Germinal center (tissue), 1 donor: Measurements from ENCODE around the gene DNAJC5.

Source experiments
- DNase-seq: peaks from one replicate; pipeline ENCODE4 v3.0.0; 2012; ENCODE audit warnings: mixed read lengths, low spot score

The DNAJC5 gene

DNA sequence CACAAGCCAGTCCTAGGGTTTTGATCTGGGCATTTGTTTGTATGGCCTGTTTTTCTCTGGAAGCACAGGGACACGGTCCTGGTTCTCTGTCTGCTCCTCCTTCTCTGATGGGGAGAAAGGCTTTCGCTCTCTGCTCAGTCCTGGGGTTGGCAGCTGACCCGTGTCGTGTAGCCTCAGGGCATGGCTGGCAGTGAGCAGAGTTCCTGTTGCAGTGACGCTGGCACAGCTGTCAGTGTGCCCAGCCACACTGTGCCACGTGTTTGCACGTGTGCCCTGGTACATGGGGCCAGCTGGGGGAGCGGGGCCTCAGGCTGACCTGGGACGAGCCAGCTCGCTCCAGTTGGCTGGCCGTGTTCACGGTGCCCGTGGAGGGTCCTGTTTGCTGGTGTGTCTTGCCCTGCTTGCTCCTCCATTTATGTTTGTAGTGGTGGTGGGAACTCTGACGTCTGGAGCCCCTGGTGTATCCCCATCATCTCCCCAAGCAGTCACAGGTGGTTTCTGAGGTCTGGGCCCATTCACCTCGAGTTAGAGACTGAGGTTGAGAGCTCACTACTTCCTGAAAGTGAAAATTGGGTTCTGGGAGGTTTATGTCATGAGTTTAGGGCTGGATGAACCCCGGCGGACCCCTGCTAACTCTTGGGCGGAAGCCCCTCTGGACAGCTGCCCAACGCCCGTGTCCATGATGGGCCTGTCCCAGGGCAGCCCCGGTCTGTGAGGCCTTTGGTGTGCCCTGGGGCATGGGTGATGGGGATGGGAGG, 10.2 kb upstream of the DNAJC5 start:
- no peak for DNase-seq

DNA sequence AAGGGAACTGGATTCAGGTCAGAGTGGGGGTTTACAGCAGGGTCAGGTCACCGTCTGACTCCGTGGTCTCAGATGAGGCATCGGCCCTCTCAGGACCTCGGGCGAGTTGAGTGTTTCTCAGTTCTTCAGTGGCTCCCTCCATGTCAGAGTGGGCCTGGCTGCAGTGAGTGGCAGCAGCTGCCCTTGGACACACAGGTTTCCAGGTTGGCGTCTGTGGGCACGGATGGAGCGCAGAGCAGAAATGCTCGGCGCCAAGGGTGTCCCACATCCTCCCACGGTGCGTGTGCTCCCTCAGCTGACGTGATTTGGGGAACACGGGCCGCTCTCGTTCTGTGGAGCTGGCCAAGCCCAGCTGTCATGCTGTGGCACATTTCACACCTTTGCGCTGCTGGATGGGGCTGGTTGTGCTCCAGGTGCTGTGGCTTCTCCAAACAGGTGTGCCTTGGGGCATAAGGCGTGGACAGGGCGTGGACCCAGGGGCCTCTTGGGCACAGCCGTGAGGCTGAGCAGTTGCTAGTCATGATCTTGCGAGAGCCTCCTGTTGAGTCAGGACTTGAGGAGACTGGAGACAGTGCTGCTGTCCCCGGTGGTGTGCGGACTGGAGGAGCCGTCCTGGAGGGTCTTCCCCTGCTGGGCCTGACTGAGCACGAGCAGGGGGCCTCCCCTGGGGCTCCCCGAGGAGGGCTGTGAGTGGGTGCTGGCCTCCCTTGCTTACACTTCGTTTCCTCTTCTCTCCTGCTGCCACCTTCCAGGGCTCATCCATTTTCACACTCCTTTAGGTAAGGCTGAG, 9.5 kb upstream of the DNAJC5 start:
- DNase-seq: no peak

DNA sequence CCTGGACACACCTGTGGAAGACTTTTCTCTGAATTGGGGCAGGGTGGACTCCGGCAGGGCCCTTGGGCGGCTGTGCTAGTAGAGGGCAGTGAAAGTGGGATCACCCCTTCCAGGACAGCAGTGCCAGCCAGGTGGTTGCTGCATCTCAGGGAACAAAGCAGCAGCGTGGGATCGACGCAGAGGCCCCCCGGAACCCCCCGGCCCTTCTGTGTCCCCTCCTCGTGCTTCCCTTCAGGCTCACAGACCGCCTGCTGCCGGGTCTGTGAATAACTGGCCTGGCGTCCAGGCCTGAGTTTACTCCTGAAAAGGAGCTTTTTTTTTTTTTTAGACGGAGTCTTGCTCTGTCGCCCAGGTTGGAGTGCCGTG, 8.9 kb upstream of the DNAJC5 start:
- no peak for DNase-seq

DNA sequence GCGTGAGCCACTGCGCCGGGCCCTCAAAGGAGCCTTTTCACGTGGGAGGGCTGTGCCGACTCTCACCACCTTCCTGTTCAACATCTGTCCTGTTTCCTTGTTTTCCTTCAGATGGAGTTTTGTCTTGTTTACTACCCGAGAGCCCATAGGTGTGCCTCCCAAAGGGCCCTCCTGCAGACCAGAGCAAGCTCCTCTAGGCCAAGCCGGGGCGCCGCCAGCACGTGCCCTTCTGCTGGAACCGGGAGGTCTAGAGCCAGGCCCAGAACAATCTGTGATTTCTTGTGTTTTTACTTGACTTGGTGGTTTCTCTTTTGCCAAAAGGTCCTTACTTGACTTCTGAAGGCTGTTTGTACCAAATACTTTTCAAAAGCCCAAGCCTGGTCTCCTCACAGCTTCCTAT, 8.0 kb upstream of the DNAJC5 start:
- DNase-seq: no peak

GRCh38 chr20:63889241-63890200, 5.4 kb upstream of the DNAJC5 start:
- DNase-seq: no peak

GRCh38 chr20:63890201-63890576, 4.7 kb upstream of the DNAJC5 start:
- DNase-seq: no peak

DNA sequence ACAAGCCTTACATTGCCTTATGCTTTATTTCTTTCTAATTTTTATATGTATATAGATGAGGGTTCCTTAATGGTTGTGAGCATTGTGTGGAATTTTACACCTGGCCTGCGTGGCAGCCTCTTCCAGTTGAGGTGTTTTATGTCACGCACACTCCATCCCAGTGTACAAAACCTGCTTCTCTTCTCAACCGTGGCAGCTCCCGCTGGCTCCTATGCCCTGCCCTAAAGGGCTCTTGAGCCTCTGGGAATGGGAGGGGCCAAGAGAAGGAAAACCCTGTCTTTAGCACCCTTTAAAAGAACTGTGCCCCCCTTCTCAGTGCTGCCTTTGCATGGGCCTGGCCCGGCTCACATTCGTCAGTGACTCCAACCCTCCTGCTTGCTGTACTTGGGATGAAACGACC, 4.3 kb upstream of the DNAJC5 start:
- no peak for DNase-seq

DNA sequence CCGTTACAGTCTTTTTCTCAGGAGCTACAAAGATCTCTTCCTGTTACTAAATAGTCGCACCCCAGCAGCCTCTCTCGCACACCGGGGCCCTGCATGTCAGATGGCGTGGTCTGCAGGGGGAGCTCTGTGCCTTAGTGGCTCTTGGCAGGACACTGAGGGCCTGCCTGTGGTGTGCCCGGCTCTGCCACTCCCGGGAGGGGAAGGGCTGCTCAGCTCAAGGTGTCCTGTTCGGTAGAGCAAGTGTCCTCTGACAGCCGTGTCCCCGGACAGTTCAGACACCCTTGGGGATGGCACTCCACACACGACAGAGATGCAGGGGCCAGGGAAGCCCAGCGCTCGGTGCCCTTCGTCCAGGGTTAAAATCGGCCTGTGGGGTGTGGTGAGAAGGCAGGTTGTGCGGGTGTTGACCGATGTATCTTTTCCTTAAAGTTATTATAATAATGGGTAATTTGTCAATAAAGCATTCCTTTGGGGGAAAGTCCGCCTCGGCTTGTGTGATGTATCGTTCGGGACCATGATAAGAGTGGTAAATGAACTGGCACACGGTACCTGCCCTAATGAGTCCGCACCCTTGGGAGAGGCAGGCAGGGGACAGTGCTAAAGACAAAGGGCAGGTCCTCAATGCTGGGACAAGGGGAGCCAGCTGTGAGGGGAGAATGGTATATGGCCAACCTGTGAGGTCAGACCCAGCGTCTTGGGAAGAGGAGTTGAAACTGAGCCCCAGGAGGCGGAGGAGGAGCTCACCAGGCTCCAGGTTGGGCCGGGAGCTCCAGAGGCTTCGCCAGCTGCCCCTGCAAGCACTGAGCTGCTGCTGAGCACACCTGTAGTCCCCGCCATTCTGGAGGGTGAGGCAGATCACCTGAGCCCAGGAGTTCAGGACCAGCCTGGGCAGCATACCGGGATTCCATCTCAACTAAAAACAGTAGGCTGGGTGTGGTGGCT, 3.6 kb upstream of the DNAJC5 start:
- DNase-seq: no peak

GRCh38 chr20:63892402-63892801, 2.5 kb upstream of the DNAJC5 start:
- DNase-seq: no peak

DNA sequence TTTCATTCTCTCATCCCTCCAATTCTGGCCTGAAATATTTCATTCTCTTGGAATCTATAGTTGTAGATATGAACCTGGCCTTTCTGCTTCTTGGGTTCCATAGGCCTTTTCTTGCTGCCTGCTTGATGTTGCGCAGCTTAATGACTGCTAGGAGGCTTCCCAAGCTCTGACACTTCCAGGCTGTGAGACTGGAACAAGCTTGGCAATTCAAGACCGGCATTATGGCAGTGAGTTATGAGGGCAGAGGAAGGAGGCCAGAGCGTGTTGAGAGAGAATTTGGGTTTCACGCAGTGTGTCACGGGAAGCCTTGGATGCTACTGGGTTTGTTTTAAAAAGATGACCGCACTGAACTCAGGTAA, 948 bp upstream of the DNAJC5 start:
- DNase-seq: no peak

DNA sequence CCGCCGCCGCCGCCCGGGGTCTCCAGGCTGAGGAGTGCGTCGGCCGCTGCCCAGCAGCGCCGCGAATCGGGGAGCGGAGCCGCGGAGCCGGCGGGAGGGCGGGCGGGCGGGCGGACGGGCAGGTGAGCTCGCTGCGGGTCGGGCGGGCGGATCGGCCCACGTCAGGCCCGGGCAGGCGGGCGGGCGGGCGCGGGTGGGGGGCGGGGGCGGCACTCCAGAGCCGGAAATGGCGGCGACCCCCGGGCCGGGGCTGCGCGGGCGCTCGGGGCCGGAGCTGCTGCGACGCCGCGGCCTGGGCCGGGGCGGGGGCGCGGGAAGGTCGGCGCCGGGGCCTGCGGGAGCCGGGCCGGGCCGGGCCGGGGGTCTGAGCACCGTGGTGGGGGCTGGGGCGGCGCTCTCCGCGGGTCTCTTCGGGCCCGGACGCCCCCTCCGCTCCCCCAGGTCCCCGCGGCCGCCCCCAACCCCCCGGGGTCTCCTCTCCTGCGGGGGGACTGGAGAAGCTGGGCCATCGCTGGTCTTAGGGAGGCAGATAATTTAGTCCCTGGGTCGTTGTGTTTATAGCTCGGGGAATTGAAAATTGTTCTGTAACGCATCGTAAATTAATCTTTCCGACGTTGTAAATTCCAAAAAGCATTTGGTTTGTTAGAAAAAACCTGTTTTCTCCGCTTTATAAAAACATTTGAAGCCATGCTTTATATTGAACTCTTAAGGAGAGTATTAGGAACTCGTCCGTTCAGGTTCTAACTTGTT, 451 bp downstream of the DNAJC5 start:
- DNase-seq: no peak

GRCh38 chr20:63895952-63896263, 982 bp downstream of the DNAJC5 start:
- DNase-seq: no peak

DNA sequence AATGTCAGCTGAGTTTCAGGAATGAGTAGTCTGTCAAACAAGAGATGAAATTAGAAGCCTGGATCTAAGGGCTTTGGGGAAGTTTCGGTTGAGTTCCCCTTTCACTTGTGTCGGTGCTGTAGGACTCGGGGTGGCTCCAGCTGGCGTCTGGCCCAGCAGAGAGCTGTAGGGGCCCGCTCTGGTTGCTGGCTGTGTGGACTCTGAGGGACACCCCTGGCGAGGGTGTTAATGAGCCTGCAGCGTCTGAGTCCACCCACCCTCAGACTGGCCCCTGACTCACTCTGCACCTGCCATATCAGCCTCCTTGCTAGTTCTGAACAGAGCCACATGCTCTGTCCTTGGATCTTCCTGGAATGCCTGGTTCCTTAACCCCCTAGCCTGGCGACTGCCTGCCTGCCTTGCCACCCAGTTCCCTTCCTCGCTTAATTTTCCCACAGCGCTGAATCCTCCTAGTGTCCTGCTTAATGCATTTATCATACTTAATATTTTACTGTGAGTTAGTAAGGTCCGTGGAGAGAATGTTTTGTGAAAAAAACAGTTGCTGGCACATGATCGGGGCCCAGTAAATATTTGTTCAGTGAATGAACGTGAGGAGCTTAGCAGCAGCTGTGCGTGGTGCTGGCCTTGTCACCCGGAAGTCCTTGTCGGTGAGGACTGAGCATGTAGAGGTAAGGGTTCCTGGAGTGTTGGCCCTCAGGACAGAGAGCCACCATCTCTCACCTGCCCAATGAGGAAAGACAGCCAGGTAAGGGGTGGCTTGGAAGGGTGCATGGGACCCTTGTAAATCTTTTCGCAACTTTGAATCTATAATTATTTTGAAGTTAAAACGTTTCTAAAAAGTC, 1.6 kb downstream of the DNAJC5 start:
- peak; percentile 78 for DNase-seq

- no peak for DNase-seq
Observed at GRCh38 chr20:63897978-63898561, 3.1 kb downstream of the DNAJC5 start.

- DNase-seq: no peak
Observed at GRCh38 chr20:63898882-63899558, 4.1 kb downstream of the DNAJC5 start.

GRCh38 chr20:63900413-63900812, 5.5 kb downstream of the DNAJC5 start:
- DNase-seq: no peak

DNA sequence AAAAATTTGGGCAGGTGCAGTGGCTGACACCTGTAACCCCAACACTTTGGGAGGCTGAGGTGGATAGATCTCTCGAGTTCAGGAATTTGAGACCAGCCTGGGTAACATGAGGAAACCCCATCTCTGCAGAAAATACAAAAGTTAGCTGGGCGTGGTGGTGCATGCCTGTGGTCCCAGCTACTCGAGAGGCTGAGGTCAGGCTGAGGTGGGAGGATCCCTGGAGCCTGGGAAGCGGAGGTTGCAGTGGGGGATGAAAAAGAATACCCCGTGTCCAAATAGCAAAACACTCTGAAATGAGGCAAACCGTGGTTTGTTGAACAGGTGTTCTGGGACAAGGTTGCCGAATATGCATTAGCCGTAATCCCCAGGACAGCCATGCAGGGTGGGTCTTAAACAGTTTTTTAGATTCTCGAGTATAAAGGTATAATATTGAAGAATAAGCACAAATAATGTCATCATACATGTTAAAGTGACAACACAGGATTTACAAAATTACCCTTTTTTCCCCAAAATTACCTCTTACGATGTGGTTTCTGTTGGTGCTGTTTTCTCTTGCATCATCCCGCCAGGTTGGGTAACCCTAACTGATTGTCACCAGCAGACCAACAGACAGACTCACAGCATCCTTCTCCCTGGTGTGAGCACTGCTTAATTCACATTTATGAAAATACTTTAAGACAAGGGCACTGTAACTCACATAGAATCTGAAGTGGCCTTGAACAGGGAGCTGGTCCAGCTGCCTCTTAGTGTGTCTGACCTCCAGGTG, 9.1 kb downstream of the DNAJC5 start:
- no peak for DNase-seq

DNA sequence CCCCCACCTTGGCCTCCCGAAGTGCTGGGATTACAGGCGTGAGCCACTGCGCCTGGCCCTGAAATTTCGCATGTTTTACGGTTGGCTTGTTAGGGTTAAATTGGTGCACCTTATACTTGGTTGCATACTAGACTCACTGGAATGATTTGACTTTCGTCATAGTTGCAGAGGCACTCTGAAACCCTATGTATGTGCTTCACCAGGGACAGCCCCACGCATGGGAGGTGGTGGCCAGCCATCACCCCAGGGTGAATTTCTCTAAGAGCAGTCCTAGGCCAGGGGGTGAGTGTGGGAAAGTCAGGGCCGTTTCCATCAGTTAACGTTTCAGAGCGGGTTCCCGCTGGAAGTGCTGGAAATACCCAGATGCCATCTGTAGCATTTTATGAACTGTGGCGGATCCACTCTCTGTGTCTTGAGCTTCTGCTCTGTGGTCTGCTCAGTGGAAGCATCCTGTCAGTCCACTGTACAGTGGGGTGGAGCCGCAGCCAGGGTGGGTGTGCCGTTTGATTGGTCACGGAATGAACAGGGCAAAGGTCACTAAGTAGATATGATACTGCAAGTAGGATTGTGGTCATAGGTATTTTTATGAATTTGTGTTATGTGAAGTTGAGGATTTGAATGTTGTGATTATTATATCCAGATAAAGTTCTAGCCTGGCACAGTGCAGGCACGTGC, 13.2 kb downstream of the DNAJC5 start:
- DNase-seq: no peak
